ENCODE results near the gene TRIO.

GRCh38 chr5:14475045-14475444 is 331.9 kb downstream of the TRIO start:
- TF ChIP-seq CTCF (IDR thresholded peaks at IDR 0.05) (no peak), POLR2A (IDR thresholded peaks at IDR 0.05) (no peak), POLR2AphosphoS5 (IDR thresholded peaks at IDR 0.05) (no peak), EP300 (IDR thresholded peaks at IDR 0.05) (no peak)

All from upper lobe of left lung (tissue), 4 donors.